HG03571 (cell line): ENCODE data around the gene RARG.
"Not testable (repeated sequence)": the region's sequence is repeated elsewhere in the genome, so short reads cannot be mapped to it uniquely, and the experiment has no call there.

Experiments
- ATAC-seq: cut with Tn5 transposase; IDR thresholded peaks from one replicate; pipeline ENCODE4 v1.9.1; 2021; ENCODE audit not compliant: unreplicated experiment

Gene RARG

DNA sequence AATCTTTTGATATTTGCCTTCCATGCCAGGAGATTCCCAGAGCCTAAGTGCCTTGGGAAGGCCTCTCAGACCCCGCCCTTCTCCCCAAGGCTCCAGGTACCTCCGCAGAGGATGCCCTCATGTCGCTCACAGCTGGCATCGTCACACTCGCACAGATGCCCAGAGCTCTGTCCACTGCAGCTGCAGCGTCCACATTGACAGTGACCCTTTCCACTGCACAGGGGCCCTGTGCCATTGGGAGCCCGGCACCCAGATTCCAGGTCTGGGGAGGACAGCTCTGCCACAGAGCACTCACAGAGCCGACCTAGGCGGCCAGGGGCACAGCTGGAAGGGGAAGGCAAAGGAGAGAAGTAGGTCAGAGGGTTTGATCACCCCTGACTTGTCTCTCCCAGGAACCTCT lies 39.0 kb downstream of the RARG start:
- ATAC-seq, result no peak

DNA sequence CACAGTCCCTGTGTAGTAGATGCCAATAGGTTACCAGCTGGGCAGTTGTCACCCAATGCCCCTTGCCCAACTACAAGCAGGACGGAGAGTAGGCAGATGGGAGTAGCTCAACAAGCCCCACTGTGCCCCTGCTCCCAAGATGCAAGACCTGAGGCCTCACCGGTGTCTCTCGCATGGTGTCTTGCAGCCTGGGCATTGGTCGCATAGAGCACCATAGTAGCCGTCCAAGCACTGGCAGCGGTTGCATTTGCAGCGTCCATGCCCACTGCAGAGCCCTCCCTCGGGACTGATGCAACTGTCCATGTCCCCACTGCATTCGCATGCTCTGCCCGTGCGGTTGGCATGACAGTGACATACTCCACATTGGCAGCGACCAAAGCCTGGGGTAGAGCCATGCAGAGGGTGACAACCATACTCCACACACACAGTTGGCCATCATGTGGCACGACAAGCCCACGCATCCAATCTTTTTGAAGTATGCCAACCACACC lies 39.4 kb downstream of the RARG start:
- no peak for ATAC-seq

DNA sequence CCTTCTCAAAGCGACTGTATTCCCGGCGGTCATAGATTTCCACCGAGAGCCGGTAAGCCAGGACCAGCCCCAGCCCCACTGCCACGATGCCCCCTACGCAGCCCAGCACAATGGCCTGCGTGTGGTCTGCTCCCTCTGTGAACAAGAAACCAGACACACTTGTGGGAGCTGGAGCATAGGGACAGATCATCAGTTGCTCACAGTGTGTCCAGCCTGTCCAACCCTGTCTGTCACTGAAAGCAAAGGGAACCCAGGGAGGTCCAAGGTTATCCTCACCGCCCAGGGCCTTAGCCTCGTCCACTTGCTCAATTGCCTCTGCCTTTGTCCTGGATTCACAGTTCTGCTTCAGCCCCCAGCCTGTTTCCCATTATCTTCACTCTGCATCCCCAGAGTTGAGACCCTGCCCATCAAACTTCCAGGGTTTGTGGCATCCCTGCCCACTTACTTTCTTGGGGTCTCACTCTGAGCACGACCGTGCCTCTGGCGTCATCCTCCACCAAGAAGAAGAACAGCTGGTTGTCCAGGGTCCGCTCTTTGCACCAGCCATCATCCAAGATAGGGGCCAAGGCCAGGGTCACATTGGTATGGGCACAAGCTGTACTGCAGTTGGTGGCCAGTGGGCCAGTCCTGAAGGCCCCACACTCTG lies 40.0 kb downstream of the RARG start:
- no peak for ATAC-seq

DNA sequence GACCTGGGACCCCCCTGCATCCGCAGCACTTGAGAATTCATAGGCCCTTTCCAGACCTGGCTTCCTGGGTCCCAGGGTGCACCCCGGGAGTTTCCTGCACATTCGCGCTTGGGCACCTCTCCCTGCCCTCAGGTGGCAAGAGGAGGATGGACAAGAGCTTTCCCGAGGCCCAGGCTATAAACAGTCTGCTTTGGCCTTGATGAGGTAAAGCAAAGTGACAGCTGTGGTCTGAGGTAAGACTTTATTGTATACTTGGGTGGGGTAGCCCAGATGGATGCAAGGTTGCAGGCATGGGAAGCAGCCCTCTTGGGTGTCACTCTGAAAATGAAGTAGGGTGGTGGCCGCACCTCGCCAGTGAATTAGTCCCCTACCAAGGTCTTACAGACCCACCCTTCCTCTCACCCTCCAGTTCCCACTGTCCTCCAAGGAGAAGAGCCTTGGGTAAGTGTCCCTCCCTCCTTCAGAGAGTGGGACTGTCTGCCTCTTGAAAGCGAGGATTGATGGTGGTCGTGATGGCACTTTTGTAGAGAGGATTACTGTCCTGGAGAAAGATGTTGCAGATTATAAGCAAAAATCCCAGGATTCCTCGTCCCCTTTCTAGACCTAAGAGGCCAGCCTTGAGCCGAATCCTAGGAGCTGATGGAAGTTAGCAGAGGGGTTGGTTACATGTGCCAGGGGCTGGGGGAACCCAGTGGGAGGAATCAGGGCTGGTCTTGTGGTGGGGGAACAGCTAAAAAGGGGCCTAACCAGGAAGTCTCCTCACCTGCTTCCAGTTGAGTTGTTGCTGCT lies 40.7 kb downstream of the RARG start:
- ATAC-seq, result no peak

DNA sequence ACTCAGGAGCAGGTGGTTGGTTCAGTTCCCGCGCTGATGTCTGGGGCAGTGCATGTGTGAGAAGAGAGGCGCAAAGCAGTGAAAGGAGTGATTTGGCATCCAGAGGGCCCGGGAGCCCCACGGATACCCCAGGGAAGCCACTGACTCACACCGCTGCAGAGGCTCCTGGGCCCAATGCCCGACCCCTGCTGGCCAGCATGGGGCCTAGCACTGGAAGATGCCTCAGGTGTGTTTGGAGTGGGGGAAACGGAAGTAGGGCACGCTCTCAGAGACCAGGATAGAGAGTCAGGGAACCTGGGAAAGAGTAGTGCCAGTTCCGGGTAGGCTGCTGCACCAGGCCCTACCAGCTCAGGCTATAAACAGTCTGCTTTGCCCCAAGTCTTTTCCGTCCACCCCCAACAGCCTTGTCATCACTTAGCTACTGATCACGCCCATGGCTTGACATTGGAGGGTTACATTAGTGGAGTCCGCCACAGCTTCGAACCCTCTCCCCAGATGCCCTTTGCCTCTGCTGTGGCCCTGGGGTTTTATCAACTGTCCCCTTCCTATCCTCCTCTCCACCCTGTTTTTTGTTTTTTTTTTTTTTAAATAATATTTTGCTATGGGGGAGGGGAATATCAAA lies 41.8 kb downstream of the RARG start:
- no peak for ATAC-seq

DNA sequence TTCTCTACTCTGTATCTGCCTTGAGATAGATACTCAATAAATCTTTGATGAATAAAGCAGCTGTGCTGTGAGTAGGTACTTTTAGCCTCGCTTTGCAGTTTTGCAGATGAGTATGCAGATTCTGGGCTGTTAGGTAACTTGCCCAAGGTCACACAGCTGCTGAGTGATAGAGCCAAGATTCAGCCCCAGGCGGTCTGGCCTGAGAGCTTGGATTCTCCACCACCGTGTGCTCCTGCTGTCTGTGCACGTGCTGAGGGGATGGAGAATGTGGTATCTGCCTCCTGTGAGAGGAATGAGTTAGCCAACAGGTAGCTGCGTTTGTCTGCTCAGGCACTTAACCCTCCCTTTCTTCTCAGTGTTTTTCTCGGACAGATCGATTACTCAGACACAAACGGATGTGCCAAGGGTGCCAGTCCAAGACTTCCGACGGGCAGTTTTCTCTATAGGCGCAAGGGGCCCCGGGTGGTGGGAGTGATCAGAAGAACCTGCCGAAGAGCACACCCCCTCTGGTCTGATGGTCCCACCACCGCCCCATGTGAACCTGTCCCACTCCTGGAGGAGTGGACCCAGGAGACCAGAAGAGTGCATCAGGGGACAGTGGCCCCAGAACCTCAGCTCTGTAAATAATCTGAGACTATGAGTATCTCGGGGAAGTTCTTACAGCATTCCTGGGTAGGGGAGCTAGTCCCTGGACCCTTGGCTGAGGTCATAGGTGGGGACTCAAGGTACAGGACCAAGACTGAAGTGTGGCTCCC lies 44.7 kb downstream of the RARG start:
- ATAC-seq, result no peak

DNA sequence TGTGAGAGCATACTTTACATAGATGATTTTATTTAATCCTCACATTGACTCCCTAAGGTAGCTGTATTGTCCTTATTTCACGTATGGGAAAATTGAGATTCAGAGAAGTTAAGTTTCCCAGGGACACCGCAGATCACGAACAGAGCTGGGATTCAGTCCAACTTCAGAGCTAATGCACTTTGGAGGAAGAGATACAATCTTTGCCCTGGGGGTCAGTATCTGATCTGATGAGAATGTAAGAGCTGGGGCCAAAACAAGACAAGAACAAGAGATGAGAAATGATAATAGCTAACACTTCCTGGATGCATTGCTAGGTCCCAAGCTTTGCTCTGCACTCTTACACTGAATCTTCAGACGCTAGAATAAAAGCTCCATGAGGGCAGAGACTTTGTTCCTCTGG lies 45.3 kb downstream of the RARG start:
- ATAC-seq, result no peak

DNA sequence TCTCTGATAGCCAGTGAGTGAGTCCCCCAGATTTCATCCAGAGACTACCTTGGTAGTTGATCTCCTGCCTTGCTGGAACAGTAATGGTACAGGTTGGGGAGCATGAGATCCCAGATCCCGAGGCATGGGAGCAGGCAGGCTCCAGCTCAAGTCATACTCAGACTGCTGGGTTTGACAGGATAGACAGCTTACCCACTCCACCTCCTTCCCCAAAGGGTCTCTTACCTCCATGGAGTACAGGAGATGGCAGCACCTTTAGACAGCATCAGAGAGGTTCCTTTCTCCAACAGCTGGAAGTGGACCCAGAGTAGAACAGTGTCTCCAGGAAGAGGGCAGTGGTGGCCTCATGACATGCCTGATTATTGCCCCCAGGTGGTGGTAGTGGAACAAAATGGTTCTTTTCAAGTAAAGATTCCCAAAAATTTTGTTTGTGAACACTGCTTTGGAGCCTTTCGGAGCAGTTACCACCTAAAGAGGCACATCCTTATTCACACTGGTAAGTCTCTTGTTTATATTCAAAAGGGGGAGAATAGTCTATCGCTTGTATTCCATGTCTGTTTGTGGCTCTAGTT lies 46.3 kb downstream of the RARG start:
- ATAC-seq, result no peak

DNA sequence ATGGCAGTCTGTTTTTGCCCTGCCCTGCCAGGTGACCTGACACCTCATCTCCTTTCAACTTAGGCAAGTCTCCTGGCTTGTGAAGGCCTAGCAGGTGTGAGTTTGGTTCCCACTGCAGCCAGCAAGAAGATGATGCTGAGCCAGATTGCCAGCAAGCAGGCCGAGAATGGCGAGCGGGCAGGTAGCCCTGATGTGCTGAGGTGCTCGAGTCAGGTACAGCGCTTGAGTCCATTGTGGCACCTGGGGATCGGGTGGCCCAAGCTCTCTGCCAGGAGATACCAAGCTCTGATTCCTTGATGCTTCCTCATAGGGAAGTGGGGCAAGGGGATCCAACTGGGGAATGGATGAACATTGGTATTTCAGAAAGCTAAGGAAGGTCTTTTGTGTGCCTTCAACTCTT lies 47.2 kb downstream of the RARG start:
- ATAC-seq, result no peak

DNA sequence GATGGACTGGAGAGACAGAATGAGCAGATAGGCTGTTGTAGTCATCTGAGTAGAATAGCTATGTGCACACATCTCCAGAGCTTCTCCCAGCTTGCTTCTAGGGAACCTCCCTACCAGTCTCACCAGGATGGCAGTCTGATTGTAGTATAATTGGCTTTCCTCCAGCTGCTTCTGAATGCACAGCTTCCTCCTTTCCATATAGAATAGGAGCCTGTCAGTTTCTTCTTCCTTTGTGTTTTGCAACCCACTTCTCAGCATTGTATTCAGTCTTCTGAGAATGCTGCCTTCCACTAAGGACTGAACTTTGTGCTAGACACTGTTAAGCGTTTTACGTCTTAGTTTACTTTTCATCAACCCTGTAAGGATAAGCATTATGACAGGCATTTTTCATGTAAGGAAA lies 49.1 kb downstream of the RARG start:
- ATAC-seq, result no peak

DNA sequence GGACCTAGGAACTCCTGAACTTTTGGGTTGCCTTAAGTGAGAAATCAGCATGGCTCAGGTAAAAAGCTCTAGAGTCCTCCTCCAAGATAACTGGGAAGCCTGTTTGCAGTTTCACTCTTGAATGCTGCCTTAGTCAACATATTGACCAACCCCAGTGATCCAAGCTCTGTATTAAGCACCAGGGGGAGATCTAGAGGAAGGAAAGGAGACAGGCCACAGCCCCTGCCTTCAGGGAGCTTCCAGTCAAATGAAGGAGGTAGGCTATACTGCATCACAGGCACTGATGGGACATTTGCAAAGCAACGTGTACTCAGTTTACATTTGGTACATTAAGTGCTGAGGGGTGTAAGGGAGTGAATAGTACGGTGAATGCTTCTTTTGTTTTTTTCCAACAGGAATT lies 50.1 kb downstream of the RARG start:
- ATAC-seq, result no peak

DNA sequence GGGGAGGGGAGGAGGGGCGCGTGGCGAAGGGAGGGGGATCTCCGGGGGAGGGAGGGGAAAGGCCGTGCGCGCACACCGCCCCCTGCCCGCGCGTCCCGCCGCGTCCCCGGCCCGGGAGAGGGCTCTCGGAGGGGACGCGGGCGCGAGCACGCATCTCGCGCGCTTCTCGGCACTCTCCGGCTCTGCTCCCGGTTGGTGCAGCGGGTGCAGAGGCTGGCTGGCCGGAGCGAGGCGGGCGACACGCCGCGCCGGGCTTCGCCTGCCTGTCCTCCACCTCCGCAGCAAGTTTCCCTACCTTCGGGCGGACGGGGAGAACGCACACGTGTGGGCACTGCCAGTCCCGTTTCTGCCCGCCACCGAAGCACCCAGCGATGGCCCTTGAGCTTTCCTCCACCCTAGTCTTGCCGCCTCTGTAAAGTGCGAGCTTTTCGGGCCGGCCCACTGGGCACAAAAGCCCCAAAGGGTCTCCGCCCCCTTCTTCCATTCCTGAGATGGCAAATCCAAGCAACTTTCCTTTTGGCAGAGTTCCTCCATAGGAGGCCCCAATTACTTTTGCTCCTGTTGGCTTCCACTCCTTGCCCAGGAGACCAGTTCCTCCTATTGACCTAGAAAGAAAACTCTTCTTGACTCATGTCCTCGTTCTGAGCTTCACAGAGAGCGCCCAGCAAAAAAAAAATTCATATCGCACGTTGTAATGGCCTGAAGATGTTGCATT lies 50.9 kb downstream of the RARG start:
- peak; percentile 52 for ATAC-seq

DNA sequence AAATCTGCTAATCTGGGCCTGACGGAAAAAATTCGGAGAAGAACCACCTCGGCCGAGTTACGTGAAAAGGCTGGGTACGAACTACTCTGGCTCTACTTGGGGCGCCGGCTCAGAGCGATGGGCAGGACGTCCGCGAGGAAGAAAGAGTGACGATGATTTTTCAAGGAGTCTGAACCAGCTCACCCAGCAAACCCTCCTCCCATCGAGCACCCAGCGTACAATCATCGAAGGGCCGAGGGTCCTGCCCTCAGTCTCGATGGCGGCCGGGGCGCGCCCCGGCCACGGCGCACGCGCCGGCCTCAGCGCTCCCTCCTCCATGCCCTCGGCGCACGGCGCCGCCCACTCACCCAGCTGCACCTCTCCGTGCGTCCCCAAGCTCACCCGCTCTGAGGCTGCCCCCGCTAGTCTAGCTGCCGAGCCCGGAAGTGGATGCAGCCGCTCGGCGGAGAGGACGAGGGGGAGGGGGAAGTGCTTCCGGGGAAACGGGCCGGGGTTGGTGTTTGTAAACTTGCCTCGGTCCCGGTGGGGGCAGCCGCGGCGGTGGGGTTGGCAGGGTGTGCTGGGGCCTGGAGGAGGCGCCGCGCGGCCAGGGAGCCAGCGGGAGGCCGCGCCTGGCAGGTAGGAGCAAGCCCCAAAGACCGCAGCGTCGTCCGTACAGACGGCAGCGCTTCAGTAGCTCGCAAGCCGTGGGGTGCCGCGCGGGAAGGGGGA lies 51.6 kb downstream of the RARG start, which contains the start of the genes CSAD and ZNF740:
CSAD (minus strand) TSS at position 706 of the 711 bp plus-strand sequence. CDS start 7,455 bp downstream, outside the sequence.
ZNF740 (plus strand) TSS at position 503 of the 711 bp plus-strand sequence. CDS start 1,262 bp downstream, outside the sequence.
- ATAC-seq, result peak; percentile 89

DNA sequence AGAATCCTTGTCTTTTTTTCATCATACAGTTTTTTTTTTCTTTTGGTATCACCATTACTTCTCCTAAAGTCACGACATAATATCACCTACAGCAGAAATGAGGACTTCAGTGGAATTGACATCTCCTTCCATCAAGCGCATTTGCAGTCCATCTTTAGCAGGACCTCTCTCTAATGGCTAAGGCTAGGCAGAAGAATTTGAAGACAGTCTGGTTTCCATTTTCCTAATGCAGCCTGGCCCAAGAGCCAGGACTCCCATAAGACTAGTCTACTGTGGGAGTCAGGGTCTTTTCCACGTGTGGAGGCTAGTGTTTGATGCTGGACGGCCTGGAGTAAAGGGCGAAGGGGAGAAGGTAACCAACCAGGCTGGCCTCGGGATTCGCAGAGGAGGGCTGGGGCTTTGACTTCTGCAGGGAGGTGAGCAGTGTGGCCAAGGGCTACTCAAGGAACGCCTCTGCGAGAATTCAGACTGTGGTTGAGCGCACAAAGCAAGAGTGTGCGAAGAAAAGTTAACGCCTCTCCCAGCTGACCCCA lies 52.3 kb downstream of the RARG start:
- ATAC-seq, result peak; percentile 9

DNA sequence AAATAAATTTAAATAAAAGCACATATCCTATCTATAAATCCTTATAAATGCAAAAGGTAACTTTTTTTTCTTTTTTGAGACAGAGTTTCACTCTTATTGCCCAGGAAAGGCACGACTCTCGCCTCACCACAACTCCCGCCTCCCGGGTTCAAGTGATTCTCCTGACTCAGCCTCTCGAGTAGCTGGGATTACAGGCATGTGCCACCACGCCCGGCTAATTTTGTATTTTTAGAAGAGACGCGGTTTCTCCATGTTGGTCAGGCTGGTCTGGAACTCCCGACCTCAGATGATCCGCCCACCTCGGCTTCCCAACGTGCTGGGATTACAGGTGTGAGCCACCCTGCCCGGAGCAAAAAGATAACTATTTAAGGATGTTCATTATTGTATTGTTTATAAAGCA lies 53.2 kb downstream of the RARG start:
- ATAC-seq, result not testable (repeated sequence)

DNA sequence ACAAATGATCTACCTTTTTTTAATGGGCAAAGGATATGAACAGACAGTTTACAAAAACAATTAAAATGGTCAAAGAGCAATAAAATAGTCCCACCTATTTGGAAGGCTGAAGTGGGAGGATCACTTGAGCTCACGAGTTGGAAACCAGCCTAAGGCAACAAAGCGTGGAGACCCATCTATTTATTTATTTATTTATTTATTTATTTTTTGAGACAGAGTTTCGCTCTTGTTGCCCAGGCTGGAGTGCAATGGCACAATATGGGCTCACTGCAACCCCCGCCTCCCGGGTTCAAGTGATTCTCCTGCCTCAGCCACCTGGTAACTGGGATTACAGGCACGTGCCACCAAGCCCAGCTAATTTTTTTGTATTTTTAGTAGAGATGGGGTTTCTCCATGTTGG lies 54.6 kb downstream of the RARG start:
- not testable (repeated sequence) for ATAC-seq

DNA sequence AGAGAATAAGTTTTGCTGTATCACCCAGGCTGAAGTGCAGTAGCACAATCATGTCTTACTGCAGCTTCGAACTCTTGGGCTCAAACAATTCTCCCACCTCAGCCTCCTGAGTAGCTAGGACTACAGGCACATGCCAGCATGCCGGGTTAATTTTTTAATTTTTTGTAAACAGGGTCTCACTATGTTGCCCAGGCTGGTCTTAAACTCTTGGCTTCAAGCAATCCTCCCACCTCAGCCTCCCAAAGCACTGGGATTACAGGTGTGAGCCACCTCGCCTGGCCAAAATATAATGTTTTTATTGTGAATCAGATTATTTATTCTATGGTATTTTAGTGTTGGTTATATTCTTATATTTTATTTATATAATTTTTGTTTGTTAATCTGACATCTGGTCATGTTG lies 55.3 kb downstream of the RARG start:
- ATAC-seq, result no peak

DNA sequence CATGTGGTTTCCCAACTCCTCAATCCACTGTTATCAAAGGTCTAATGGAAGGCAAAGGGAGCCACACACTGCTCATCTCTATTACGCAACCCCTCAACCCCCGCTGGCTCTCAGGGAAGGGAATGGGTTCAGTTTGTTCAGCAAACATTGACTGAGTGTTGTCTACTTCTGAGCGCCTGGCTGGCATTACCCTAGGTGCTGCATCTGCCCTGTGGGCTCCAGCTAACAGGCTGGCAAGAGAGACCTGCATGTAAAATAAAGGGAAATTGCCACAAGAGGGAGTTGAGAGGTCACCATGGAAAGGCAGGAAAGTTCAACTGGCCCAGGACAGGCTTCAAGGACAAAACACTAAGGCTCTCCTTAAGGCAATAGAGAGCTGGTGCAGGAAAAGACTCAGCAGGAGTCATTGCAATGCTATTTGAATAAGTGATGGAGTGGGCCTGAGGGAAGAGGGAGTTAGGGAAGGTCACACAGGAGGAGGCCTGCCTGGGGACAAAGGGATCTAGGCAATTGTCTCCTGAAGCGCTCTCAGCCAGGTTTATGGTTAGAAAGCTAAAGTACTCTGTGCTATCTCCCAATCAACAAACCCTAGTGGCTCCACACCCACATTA lies 57.0 kb downstream of the RARG start:
- no peak for ATAC-seq
